DMS53 treated with DMSO at 0.1 percent for 48 hours (cell line): ENCODE measurements around the gene NPTX2.

ENCODE experiments used
- DNase-seq: peaks from one replicate; lab custom pipeline; 2025; ENCODE audit not compliant: unreplicated experiment; lab: John Stamatoyannopoulos, UW

NPTX2 gene

DNA sequence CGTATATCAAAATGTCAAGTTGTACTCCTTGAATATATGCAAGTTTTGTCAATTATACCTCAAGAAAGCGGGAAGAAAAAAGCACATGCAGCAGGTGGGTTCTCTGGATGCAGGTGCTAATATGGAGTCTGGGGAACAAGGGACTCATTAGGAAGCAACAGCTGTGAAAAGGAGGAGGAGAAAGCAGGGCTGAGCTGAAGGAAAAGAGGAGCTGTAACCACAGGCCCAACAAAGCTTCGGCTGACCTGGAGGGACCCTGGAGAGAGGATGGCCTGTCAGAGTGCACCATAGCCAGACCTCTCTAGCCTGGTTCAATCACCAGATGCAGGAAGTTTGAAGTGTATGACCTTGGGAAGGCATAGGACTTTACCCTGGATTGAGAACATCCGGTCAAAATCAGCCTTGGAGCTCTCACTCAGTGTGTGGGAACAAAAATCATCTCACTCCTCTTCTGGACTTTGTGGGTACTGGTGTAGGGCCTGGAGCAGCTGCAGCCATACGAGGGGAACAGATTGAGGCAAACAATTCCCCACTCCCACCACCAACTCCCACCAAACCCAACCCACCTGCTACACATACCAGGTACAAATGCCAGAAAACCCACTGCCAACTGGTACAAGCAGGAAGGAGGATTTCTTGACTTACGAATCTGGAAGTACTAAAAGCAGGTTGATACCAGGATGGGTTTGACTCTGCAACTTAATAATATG is 36.7 kb downstream of the NPTX2 start:
- DNase-seq, result no peak

- no peak for DNase-seq
These were observed 37.6 kb downstream of the NPTX2 start for GRCh38 chr7:98654524-98655272.

GRCh38 chr7:98655611-98656010 is 38.5 kb downstream of the NPTX2 start:
- DNase-seq, result no peak

GRCh38 chr7:98656899-98657298 is 39.8 kb downstream of the NPTX2 start:
- no peak for DNase-seq

- no peak for DNase-seq
These were observed 40.7 kb downstream of the NPTX2 start for GRCh38 chr7:98657736-98658135.

- no peak for DNase-seq
These were observed 42.7 kb downstream of the NPTX2 start for GRCh38 chr7:98659756-98660155.

- DNase-seq, result no peak
These were observed 44.5 kb downstream of the NPTX2 start for GRCh38 chr7:98661607-98662006.

DNA sequence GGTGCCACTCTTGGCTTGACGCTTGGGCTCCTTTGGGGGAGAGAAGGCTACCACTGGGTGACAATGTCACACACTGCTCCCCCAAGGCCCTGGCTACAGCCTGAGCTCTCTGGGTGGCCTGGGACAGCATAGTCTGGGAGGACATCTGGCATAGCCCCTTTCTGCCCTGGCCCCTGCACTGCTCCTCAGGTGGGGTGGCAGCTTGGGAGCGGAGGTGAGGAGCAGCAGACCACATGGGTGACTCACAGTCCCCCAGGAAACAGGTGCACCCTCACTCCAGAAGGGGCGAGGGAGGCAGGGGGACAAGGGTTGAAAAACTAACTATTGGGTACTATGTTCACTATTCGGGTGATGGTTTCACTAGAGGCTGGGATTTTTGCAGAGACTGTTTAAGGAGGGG is 45.2 kb downstream of the NPTX2 start:
- DNase-seq, result no peak

DNA sequence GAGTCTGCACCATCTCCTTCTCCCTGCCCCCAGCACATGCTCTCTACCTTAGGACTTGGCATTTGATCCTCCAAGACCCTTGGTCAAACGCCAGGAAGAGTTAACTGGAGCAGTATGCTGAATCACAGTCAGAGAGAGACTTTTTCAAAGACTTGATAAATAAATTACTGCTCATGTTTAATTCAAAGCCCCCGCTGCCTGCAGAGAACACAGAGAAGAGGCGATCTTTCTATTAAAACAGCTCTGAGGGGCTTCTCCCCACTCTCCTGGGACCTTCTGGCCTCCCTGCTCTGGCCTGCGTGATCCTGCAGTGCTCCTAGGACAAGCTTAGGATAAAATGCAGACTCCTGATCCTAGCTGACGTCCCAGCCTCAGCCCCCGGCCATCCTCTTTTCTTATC is 47.8 kb downstream of the NPTX2 start:
- DNase-seq, result no peak

DNA sequence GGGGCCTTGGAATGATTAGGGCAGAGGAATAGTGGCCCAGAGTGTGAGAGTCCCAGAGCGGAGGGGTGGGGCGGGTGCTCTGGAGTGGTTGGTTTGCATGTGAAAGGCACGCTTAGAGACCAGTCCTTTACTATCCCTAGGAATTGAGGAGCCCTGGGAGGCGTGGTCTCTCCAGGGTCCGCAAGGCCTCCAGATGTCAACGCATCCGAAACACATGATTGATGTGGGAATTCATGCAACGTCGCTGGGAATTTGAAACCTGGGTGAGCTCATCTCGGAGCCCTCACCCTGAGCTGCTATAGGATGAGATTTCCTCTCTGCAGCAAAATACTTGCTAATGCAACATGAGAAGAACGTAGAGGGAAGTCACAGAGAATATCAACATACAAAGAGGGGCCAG is 51.2 kb downstream of the NPTX2 start:
- no peak for DNase-seq

- DNase-seq, result no peak
These were observed 52.4 kb downstream of the NPTX2 start for GRCh38 chr7:98669329-98670000.

- no peak for DNase-seq
These were observed 53.1 kb downstream of the NPTX2 start for GRCh38 chr7:98670186-98670585.

DNA sequence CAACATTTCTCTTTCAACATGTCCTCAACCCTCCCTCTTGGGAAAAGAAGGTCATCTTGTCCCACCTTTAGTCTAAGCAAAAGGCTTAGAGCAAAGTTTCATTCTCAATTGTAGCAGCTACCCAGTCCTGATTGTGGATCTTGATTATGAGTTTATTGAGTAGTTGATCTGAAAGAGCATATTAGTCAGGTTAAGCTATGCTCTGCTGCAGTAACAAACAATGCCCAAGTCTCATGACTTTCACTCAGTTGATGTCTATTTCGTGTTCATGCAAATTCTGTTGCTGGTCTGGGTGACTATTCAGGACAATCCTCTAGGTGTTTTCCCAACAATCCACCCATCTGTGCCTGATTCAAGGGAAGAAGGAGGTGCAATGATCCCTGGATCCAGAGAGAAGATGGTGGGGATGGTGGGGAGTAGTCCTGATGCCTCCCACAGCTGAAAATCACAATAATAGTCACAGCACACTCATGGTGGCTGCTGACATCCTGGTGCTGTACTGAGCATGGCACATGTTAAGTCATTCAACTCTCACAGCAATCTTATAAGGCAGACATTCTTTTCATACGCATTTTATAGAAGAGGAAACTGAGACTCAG is 54.7 kb downstream of the NPTX2 start:
- DNase-seq, result no peak

DNA sequence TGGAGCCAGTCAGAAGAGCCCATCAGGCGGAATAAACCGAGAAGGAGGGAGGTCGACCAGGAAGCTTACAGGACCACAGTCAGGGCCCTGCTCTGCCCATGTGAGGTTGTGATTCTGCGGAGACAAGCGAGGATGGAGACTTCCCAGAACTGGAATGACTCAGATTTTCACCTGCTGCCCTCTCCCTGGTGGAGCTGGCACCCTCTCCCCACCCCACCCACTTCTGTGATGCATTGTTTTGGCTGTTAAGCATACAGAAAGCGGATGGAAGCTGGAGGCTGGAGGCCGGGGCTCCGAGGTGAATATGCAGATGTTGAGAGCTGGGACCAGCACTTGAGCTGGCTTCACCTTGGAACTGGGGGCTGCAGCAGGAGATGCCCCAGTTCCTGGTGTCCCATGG is 57.4 kb downstream of the NPTX2 start:
- DNase-seq, result no peak

GRCh38 chr7:98674881-98675280 is 57.8 kb downstream of the NPTX2 start:
- no peak for DNase-seq

DNA sequence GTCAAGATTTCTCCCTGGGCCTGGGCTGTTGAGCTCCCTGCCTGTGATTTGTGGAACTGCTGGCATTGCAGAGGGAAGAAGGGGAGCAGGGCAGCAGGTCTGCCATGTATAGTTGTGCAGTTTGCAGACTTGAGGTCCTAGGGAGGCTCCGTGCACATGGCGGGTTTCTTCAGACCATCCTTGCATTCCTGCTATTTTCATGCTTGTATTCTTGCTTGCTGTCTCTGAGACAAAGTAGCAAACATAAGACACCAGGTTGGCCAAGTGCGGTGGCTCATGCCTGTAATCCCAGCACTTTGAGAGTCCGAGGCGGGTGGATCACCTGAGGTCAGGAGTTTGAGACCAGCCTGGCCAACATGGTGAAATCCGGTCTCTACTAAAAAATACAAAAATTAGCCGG is 61.1 kb downstream of the NPTX2 start:
- DNase-seq, result no peak
